ENCODE data around the gene TMEM258. TPM values are rescaled to one million over a fixed set of nuclear protein-coding genes. Genes with fewer than 3 reads are reported as not detected.

TMEM258 gene
- total and polyA plus RNA-seq, 2 of the 4 experiments (the other 2 are of a cell fraction): 107 to 280 TPM

- H4K91ac ChIP-seq (ENCODE audit: insufficient read depth, low read depth, low read length): no peak overlapping the region
- H3K27ac ChIP-seq (ENCODE audit: insufficient read depth, low read length): no peak overlapping the region
- peaks cover 3% of the 10 kb centered on the region; the same call in 1 of the 2 replicates for H3K27me3 ChIP-seq (ENCODE audit: control insufficient read depth, insufficient read depth, low read length)
- H2BK120ac ChIP-seq (ENCODE audit: low read depth, low read length): no peak overlapping the region
- WGBS, 2 experiments (ENCODE audit: extremely low coverage in 2 of 2, insufficient read length in 1 of 2): 95% methylated on average over 4 of the region's 14 CpGs; no CpG with 5 or more reads in 1 of the 2 experiments
- H2BK15ac ChIP-seq (ENCODE audit: low read depth, low read length): no peak overlapping the region
- no peak overlapping the region for H2AFZ ChIP-seq (replicated peaks; ENCODE audit: low read length, poor library complexity)
- intact Hi-C loops (cut with micrococcal nuclease) (no loop called here), dilution Hi-C loops (cut with HindIII; ENCODE audit: low sequenced_read_pairs, unreplicated experiment) (no loop called here), in situ Hi-C loops (cut with MboI; ENCODE audit: low sequenced_read_pairs) (no loop called here)
- CTCF ChIA-PET: interaction anchor here (0.7 kb wide), 1 partner anchor 37 kb away, joined by 3 read pairs; no protein-coding TSS in a partner anchor
- H3K9me3 ChIP-seq (ENCODE audit: control insufficient read depth, insufficient read depth, low read length): no peaks in the 10 kb centered on the region
- POLR2A ChIA-PET (ENCODE audit: unreplicated experiment): no interaction called here
- no peak overlapping the region for H2BK5ac ChIP-seq (ENCODE audit: low read depth, low read length, poor library complexity, severe bottlenecking)
- no peak overlapping the region for H3K18ac ChIP-seq (ENCODE audit: low read depth, low read length)
- no peaks in the 10 kb centered on the region for H3K79me1 ChIP-seq (ENCODE audit: low read depth in 1 of 2, low read length in 2 of 2)
- H3K9me1 ChIP-seq (ENCODE audit: insufficient read depth, low read length): no peaks in the 10 kb centered on the region
- peak overlapping the region; percentile 19 for H2AK9ac ChIP-seq (replicated peaks; ENCODE audit: low read depth, low read length, poor library complexity)
- BruUV-seq (replicated peaks): no TSS peak
- no peak overlapping the region for H3K9ac ChIP-seq (ENCODE audit: low read depth, low read length)
- H3K4ac ChIP-seq (ENCODE audit: low read depth, low read length): no peak overlapping the region
- ATAC-seq (ENCODE audit: low read depth) (no peak), DNase-seq (no peak)
- no peak overlapping the region for H3K14ac ChIP-seq (replicated peaks; ENCODE audit: low read depth, low read length)
- H4K8ac ChIP-seq (ENCODE audit: low read depth in 2 of 2, low read length in 2 of 2): no peak overlapping the region
- H3K56ac ChIP-seq (ENCODE audit: extremely low read depth, insufficient read depth, low read length): no peak overlapping the region
- H3K4me3 ChIP-seq (ENCODE audit: insufficient read depth, low read depth, low read length): no peak overlapping the region
- H3K4me2 ChIP-seq (ENCODE audit: low read depth, low read length): no peak overlapping the region
- TF ChIP-seq RFX5 (IDR thresholded peaks at IDR 0.05; ENCODE audit: low read depth, low read length) (no peak), RCOR1 (IDR thresholded peaks at IDR 0.05; ENCODE audit: insufficient replicate concordance, low read length) (no peak), USF2 (IDR thresholded peaks at IDR 0.05; ENCODE audit: low read depth, low read length) (no peak), CTCF (conservative IDR thresholded peaks at IDR 0.05; ENCODE audit: low read depth, low read length) (no peak), MXI1 (IDR thresholded peaks at IDR 0.05; ENCODE audit: borderline replicate concordance, low read depth, low read length) (no peak), CEBPB (IDR thresholded peaks at IDR 0.05; ENCODE audit: low read depth, low read length) (no peak), MAFK (IDR thresholded peaks at IDR 0.05; ENCODE audit: low read depth, low read length) (no peak), FOS (IDR thresholded peaks at IDR 0.05; ENCODE audit: low read depth, low read length) (no peak)
- no peaks in the 10 kb centered on the region for H3K36me3 ChIP-seq (ENCODE audit: control insufficient read depth, insufficient read depth, low read length)
- no peak overlapping the region for H2AK5ac ChIP-seq (ENCODE audit: low read depth, low read length)
- H3K4me1 ChIP-seq (ENCODE audit: control insufficient read depth, insufficient read depth, low read length): peaks cover 11% of the 10 kb centered on the region
- no peak overlapping the region for H4K5ac ChIP-seq (ENCODE audit: low read depth, low read length)
- no peaks in the 10 kb centered on the region for H4K20me1 ChIP-seq (ENCODE audit: insufficient read depth, low read length)
- H3K23ac ChIP-seq (ENCODE audit: low read depth, low read length): no peak overlapping the region
- no peak overlapping the region for H2BK20ac ChIP-seq (ENCODE audit: low read depth, low read length)
These were observed 41.0 kb downstream of the TMEM258 start for GRCh38 chr11:61751384-61751783.

Measured in IMR-90 (cell line).